Measurements from ENCODE around the gene PTPRM. TPM values are rescaled to one million over a fixed set of nuclear protein-coding genes. Genes with fewer than 3 reads are reported as not detected.

Gene PTPRM
- total RNA-seq, 1 experiment from 2014 or later = 42.3 TPM

DNA sequence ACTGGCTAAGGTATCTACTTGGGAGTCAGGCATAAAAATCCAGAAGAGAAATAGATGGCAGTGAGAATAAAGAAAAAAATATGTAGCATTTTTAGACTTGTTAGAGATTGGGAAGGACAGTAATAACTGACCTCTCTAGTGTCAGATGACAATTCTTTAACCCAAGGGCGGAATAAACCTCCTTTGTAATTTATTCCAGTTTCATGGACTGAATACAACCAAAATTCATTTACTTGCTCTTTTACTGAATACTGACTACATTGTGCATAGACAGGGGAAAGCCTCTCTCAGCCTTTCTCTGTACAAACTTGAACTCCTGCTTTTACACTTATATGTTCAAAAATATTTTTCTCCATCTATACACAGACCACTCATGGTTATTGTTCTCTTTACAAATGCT, 566.8 kb downstream of the PTPRM start:
- no peak overlapping the region for H3K4me3 Mint-ChIP-seq (ENCODE audit: low read depth, unreplicated experiment)
- intact Hi-C loops (cut with micrococcal nuclease; ENCODE audit: unreplicated experiment) = no loop called here

DNA sequence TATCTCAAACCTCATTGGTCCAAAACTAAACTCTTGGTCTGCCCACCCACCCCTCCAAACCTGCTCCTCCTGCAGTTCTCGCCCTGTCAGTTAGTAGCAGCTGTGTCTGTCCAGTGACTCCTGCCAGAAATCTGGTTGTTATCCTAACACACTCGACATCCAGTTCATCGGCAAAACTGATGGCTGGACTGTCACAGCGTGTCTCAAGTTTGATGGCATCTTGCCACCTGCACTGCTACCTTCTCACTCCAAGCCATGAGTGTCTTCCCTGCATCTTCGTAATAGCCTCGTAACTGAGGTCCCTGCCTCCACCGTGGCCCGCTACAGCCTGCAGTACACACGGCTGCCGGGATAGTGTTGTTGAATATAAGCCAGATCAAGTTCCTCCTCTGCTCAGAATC, 572.0 kb downstream of the PTPRM start:
- CTCF ChIA-PET = no interaction called here
- BruUV-seq (replicated peaks) = no TSS peak
- DNase-seq = no peak
- H3K4me3 Mint-ChIP-seq (ENCODE audit: low read depth, unreplicated experiment) = no peak overlapping the region
- H3K36me3 Mint-ChIP-seq (ENCODE audit: insufficient read depth, unreplicated experiment) = peaks cover 5% of the 10 kb centered on the region
- intact Hi-C loops (cut with micrococcal nuclease; ENCODE audit: unreplicated experiment) = no loop called here
- no peaks in the 10 kb centered on the region for H3K27me3 Mint-ChIP-seq (ENCODE audit: unreplicated experiment)
- H3K4me1 Mint-ChIP-seq (ENCODE audit: low read depth, unreplicated experiment) = no peaks in the 10 kb centered on the region
- H3K27ac Mint-ChIP-seq (ENCODE audit: unreplicated experiment) = no peak overlapping the region
- H3K9me3 Mint-ChIP-seq (ENCODE audit: low read depth, unreplicated experiment) = no peaks in the 10 kb centered on the region
- TF ChIP-seq, protein P1, sequence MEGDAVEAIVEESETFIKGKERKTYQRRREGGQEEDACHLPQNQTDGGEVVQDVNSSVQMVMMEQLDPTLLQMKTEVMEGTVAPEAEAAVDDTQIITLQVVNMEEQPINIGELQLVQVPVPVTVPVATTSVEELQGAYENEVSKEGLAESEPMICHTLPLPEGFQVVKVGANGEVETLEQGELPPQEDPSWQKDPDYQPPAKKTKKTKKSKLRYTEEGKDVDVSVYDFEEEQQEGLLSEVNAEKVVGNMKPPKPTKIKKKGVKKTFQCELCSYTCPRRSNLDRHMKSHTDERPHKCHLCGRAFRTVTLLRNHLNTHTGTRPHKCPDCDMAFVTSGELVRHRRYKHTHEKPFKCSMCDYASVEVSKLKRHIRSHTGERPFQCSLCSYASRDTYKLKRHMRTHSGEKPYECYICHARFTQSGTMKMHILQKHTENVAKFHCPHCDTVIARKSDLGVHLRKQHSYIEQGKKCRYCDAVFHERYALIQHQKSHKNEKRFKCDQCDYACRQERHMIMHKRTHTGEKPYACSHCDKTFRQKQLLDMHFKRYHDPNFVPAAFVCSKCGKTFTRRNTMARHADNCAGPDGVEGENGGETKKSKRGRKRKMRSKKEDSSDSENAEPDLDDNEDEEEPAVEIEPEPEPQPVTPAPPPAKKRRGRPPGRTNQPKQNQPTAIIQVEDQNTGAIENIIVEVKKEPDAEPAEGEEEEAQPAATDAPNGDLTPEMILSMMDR (IDR thresholded peaks at IDR 0.05; ENCODE audit: unreplicated experiment) = no peak

More for the DNA sequence above, 566.8 kb downstream of the PTPRM start:
- TF ChIP-seq, protein P1 (IDR thresholded peaks at IDR 0.05; ENCODE audit: unreplicated experiment) = no peak
- Mint-ChIP-seq H3K27me3 (ENCODE audit: unreplicated experiment) (no peaks in the 10 kb centered on the region), H3K9me3 (ENCODE audit: low read depth, unreplicated experiment) (no peaks in the 10 kb centered on the region), H3K27ac (ENCODE audit: unreplicated experiment) (no peak overlapping the region), H3K4me1 (ENCODE audit: low read depth, unreplicated experiment) (no peaks in the 10 kb centered on the region), H3K36me3 (ENCODE audit: insufficient read depth, unreplicated experiment) (no peaks in the 10 kb centered on the region)
- BruUV-seq (replicated peaks) = no TSS peak
- CTCF ChIA-PET = no interaction called here
- no peak for DNase-seq

DNA sequence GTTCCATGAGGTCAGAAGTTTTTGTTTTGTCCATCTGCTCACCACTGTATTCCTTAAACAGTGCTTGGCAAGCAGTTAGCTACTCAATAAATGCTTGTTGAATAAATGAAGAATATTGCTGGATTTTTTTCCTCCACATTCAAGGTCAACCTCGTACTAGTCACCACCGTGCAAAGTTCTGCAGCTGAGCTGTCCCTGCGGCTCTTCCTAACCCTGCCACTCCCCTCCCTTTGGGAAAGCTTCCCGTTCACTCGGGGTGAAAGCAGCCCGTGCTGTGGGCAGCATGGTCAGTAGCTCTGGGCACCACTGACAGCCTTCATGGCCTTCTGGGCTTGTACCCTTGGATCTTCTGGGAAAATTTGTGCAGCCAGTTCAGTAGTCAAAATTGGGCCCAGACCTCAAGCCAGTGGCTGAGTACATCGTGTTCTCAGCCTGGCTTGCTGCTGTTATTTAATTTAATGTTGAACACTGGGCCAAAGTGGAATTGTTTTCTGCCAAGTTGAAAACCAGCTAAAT, 572.8 kb downstream of the PTPRM start:
- peaks cover 5% of the 10 kb centered on the region for H3K36me3 Mint-ChIP-seq (ENCODE audit: insufficient read depth, unreplicated experiment)
- DNase-seq = no peak
- intact Hi-C loops (cut with micrococcal nuclease; ENCODE audit: unreplicated experiment) = no loop called here
- TF ChIP-seq, protein P1 (IDR thresholded peaks at IDR 0.05; ENCODE audit: unreplicated experiment) = no peak
- no TSS peak for BruUV-seq (replicated peaks)
- H3K9me3 Mint-ChIP-seq (ENCODE audit: low read depth, unreplicated experiment) = peaks cover 2% of the 10 kb centered on the region
- H3K27ac Mint-ChIP-seq (ENCODE audit: unreplicated experiment) = no peak overlapping the region
- H3K4me3 Mint-ChIP-seq (ENCODE audit: low read depth, unreplicated experiment) = no peak overlapping the region
- no peaks in the 10 kb centered on the region for H3K27me3 Mint-ChIP-seq (ENCODE audit: unreplicated experiment)
- H3K4me1 Mint-ChIP-seq (ENCODE audit: low read depth, unreplicated experiment) = no peaks in the 10 kb centered on the region
- CTCF ChIA-PET = no interaction called here

DNA sequence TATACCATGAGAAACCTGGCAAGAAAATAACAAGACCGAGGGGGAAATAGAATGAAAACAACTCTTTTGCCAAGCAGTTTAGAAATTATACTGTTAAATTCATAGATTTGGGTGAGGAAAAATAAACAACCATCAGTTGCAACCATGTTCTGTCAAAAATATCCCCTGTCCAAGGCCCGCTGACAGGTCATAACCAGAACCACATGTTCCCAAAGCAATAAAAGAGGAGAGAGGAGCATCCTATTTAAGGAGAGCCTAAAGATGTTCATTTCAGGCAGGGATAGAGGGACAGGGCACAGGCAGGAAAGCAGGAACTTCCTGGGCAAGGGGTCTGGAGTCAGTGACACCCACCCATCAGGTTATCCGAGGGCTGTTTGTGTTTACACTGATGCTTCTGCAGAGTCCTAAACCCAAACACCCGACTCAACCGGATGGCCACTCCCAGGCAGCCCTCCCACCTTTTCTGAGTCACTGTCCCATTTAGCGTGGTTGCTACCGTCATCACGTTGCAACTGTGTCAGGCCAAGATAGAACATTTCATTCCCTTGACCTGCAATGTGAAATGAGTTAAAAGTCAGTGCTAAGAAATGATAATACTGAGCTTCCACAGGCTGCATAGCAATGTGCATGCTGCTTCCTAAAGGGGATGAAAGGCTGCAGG, 573.9 kb downstream of the PTPRM start:
- no TSS peak for BruUV-seq (replicated peaks)
- Mint-ChIP-seq H3K4me3 (ENCODE audit: low read depth, unreplicated experiment) (no peak overlapping the region), H3K27ac (ENCODE audit: unreplicated experiment) (no peak overlapping the region), H3K4me1 (ENCODE audit: low read depth, unreplicated experiment) (no peaks in the 10 kb centered on the region), H3K9me3 (ENCODE audit: low read depth, unreplicated experiment) (peaks cover 2% of the 10 kb centered on the region), H3K36me3 (ENCODE audit: insufficient read depth, unreplicated experiment) (peaks cover 5% of the 10 kb centered on the region), H3K27me3 (ENCODE audit: unreplicated experiment) (no peaks in the 10 kb centered on the region)
- TF ChIP-seq, protein P1 (IDR thresholded peaks at IDR 0.05; ENCODE audit: unreplicated experiment) = no peak
- intact Hi-C loops (cut with micrococcal nuclease; ENCODE audit: unreplicated experiment) = no loop called here
- CTCF ChIA-PET = interaction anchor here (0.6 kb wide), 1 partner anchor 31 kb away, joined by 4 read pairs; no protein-coding TSS in a partner anchor
- no peak for DNase-seq

All from Calu3 (cell line).